H1 (cell line): ENCODE results near the gene ARHGAP32.

Source experiments
- CTCF ChIP-seq, 3 experiments: IDR thresholded peaks; 1 replicate in 2 of 3; 2 replicates in 1 of 3; pipeline versions ENCODE4 v1.5.1 to v1.6.1; 2011; ENCODE audit warnings: low read length in 3 of 3, mild to moderate bottlenecking in 3 of 3, inconsistent platforms in 2 of 3, low read depth in 1 of 3, moderate library complexity in 1 of 3; ENCODE audit not compliant: insufficient read depth in 1 of 3; ENCODE audit errors: control extremely low read depth in 1 of 3
- EZH2 ChIP-seq: fragments of 200-600 bp; sonication (generic); IDR thresholded peaks from 2 replicates; pipeline ENCODE4 v1.7.1; 2012; ENCODE audit warnings: low read depth, mild to moderate bottlenecking, moderate library complexity, low read length, inconsistent platforms; ENCODE audit not compliant: severe bottlenecking
- POLR2A ChIP-seq, 2 experiments: IDR thresholded peaks; 1 replicate in 1 of 2; 2 replicates in 1 of 2; pipeline ENCODE4 v1.6.1; 2011; ENCODE audit warnings: low read depth in 2 of 2, low read length in 2 of 2, mild to moderate bottlenecking in 2 of 2; ENCODE audit errors: control extremely low read depth in 1 of 2
- POLR2AphosphoS5 ChIP-seq: IDR thresholded peaks from 2 replicates; pipeline ENCODE4 v1.6.1; 2011; ENCODE audit warnings: low read depth, low read length
- TF ChIP-seq, protein P1 (sequence below): IDR thresholded peaks from 2 replicates; pipeline ENCODE4 v1.6.1; 2011; ENCODE audit warnings: low read length, improper control_type of control experiment

DNA sequence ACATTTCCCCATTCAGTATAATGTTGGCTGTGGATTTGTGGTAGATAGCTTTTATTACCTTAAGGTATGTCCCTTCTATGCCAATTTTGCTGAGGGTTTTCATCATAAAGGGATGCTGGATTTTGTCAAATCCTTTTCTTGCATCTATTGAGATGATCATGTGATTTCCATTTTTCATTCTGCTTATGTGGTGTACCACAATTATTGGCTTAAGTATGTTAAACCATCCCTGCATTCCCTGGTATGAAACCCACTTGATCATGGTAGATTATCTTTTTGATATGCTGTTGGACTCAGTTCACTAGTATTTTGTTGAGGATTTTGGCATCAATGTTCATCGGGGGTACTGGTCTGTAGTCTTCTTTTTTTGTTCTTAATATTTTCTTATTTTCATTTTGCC lies 44.7 kb upstream of the ARHGAP32 start:
- TF ChIP-seq POLR2AphosphoS5 (no peak), POLR2A (IDR thresholded peaks at IDR 0.05; ENCODE audit: control extremely low read depth in 1 of 2, low read depth in 2 of 2, low read length in 2 of 2) (no peak), CTCF (IDR thresholded peaks at IDR 0.05; ENCODE audit: control extremely low read depth in 1 of 3, insufficient read depth in 1 of 3, low read depth in 1 of 3, low read length in 3 of 3) (no peak), EZH2 (no peak)
- TF ChIP-seq, protein P1, sequence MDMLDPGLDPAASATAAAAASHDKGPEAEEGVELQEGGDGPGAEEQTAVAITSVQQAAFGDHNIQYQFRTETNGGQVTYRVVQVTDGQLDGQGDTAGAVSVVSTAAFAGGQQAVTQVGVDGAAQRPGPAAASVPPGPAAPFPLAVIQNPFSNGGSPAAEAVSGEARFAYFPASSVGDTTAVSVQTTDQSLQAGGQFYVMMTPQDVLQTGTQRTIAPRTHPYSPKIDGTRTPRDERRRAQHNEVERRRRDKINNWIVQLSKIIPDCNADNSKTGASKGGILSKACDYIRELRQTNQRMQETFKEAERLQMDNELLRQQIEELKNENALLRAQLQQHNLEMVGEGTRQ = no peak
